Endothelial cell (in vitro differentiated cells): ENCODE measurements around the gene NFIX. TPM values are rescaled to one million over a fixed set of nuclear protein-coding genes. Genes with fewer than 3 reads are reported as not detected.
A peak's percentile ranks its signal among the peaks of the same experiment; 100 is the strongest.

ENCODE experiments used
- DNase-seq: peaks from one replicate; pipeline ENCODE4 v3.0.0; 2021; ENCODE audit warnings: low spot score
- H3K27ac Mint-ChIP-seq: one replicate; pipeline ENCODE4 v1.8.0; 2021; ENCODE audit warnings: mixed read lengths, inconsistent platforms; ENCODE audit not compliant: unreplicated experiment
- H3K27me3 Mint-ChIP-seq: one replicate; pipeline ENCODE4 v1.8.0; 2021; ENCODE audit warnings: mild to moderate bottlenecking, moderate library complexity, mixed read lengths, inconsistent platforms; ENCODE audit not compliant: unreplicated experiment
- H3K36me3 Mint-ChIP-seq: one replicate; pipeline ENCODE4 v1.8.0; 2021; ENCODE audit warnings: mild to moderate bottlenecking, low read depth, mixed read lengths, inconsistent platforms; ENCODE audit not compliant: unreplicated experiment
- H3K4me1 Mint-ChIP-seq: one replicate; pipeline ENCODE4 v1.8.0; 2021; ENCODE audit warnings: mild to moderate bottlenecking, mixed read lengths, inconsistent platforms; ENCODE audit not compliant: unreplicated experiment
- H3K4me3 Mint-ChIP-seq: one replicate; pipeline ENCODE4 v1.8.0; 2021; ENCODE audit warnings: mild to moderate bottlenecking, mixed read lengths, inconsistent platforms; ENCODE audit not compliant: unreplicated experiment
- H3K9me3 Mint-ChIP-seq: one replicate; pipeline ENCODE4 v1.8.0; 2021; ENCODE audit warnings: mixed read lengths, inconsistent platforms; ENCODE audit not compliant: unreplicated experiment
- total RNA-seq: library from RNA; stranded (reverse); fragmentation: NEBNext Ultra II Directional; extraction: Animal tissue kit (Norgen Biotek cat#: 25700); gene quantifications from one replicate; pipeline ENCODE4 v1.2.1, GENCODE V29; 2021; ENCODE audit not compliant: unreplicated experiment
- TF ChIP-seq, protein P1 (sequence below): fragments of 200-600 bp; sonication (generic); IDR thresholded peaks from one replicate; pipeline ENCODE4 v1.5.0; 2021; ENCODE audit warnings: antibody characterized with exemption; ENCODE audit not compliant: unreplicated experiment

The NFIX gene
- total RNA-seq, 1 donor from 2014 or later, result 9.9 TPM

GRCh38 chr19:13019332-13019731 is 24.1 kb downstream of the NFIX start:
- TF ChIP-seq, protein P1, sequence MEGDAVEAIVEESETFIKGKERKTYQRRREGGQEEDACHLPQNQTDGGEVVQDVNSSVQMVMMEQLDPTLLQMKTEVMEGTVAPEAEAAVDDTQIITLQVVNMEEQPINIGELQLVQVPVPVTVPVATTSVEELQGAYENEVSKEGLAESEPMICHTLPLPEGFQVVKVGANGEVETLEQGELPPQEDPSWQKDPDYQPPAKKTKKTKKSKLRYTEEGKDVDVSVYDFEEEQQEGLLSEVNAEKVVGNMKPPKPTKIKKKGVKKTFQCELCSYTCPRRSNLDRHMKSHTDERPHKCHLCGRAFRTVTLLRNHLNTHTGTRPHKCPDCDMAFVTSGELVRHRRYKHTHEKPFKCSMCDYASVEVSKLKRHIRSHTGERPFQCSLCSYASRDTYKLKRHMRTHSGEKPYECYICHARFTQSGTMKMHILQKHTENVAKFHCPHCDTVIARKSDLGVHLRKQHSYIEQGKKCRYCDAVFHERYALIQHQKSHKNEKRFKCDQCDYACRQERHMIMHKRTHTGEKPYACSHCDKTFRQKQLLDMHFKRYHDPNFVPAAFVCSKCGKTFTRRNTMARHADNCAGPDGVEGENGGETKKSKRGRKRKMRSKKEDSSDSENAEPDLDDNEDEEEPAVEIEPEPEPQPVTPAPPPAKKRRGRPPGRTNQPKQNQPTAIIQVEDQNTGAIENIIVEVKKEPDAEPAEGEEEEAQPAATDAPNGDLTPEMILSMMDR, result no peak
- H3K27ac Mint-ChIP-seq, result peak overlapping the region; percentile 41
- H3K36me3 Mint-ChIP-seq, result no peaks in the 10 kb centered on the region
- no peak overlapping the region for H3K4me3 Mint-ChIP-seq
- peaks cover 37% of the 10 kb centered on the region for H3K27me3 Mint-ChIP-seq
- no peaks in the 10 kb centered on the region for H3K9me3 Mint-ChIP-seq
- H3K4me1 Mint-ChIP-seq, result peaks cover 69% of the 10 kb centered on the region
- no peak for DNase-seq

- no peak overlapping the region for H3K27ac Mint-ChIP-seq
- H3K27me3 Mint-ChIP-seq, result peaks cover 33% of the 10 kb centered on the region
- no peaks in the 10 kb centered on the region for H3K36me3 Mint-ChIP-seq
- DNase-seq, result no peak
- H3K4me3 Mint-ChIP-seq, result no peak overlapping the region
- no peaks in the 10 kb centered on the region for H3K9me3 Mint-ChIP-seq
- TF ChIP-seq, protein P1, result no peak
- peaks cover 69% of the 10 kb centered on the region for H3K4me1 Mint-ChIP-seq
These were observed 24.7 kb downstream of the NFIX start for GRCh38 chr19:13020002-13020414.

DNA sequence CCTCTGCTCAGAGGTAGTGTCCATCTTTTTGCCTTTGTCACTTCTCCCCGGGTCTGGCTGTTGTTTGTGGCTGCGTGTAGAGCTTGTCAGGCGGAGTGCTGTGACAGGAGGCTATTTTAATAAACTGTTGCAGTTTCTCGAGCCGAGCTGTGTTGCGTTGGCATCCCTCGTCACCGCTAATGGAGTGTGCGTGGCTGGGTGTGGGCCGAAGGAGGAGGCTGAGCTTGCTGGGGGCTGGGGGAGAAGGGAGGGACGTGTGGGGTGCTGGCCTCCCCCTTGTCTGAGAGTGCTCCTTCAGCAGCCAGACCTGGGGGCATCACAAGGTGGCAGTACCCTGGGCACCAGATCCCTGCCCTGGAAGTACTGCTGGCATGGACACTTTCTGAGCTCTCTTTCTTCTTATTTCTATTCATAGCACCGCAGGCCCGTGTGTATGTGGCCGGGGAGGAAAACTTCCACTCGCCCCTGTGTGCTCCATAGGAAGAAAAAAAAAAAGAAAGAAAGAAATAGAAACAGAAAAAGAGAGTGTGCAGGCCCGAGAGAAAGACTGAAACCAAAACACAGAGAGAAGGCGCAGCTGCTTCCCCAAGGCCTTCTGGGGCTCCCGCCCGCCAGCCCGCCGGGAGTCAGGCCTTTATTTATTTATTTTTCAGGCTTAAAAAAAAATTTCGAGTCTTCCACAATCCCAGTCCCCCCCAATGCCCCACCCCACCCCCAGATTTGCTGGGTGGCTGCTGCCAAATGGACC is 27.0 kb downstream of the NFIX start:
- Mint-ChIP-seq H3K4me3 (no peak overlapping the region), H3K27ac (no peak overlapping the region), H3K27me3 (peaks cover 26% of the 10 kb centered on the region), H3K36me3 (peaks cover 5% of the 10 kb centered on the region), H3K9me3 (no peaks in the 10 kb centered on the region), H3K4me1 (peaks cover 83% of the 10 kb centered on the region)
- DNase-seq, result no peak
- TF ChIP-seq, protein P1, result no peak

GRCh38 chr19:13022859-13023636 is 27.8 kb downstream of the NFIX start:
- TF ChIP-seq, protein P1, result no peak
- H3K36me3 Mint-ChIP-seq, result peaks cover 5% of the 10 kb centered on the region
- no peak overlapping the region for H3K27ac Mint-ChIP-seq
- no peaks in the 10 kb centered on the region for H3K9me3 Mint-ChIP-seq
- H3K4me1 Mint-ChIP-seq, result peaks cover 82% of the 10 kb centered on the region
- H3K27me3 Mint-ChIP-seq, result peaks cover 23% of the 10 kb centered on the region
- DNase-seq, result no peak
- peak overlapping the region; percentile 75 for H3K4me3 Mint-ChIP-seq

DNA sequence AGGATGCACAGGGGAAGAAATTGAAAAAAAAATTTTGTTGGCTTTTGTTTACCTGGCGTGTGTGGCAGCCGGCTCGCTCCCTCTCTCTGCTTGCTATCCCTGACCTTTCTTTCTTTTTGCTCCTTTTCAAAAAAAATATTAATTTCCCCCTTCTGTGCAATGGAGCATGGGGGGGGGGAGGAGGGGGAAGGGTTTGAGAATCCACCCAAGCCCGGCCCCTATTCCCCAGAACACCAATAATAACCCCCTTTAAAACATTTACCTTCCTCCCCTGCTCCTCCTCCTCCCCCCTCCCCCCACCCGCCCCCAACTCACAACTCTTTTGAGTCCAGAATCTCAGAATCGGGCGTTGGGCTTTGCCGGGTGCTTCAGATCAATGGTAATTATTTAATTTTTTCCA is 28.4 kb downstream of the NFIX start:
- H3K36me3 Mint-ChIP-seq, result peaks cover 5% of the 10 kb centered on the region
- peak overlapping the region; percentile 75 for H3K4me3 Mint-ChIP-seq
- TF ChIP-seq, protein P1, result no peak
- no peak for DNase-seq
- H3K27me3 Mint-ChIP-seq, result peaks cover 25% of the 10 kb centered on the region
- peaks cover 85% of the 10 kb centered on the region for H3K4me1 Mint-ChIP-seq
- H3K9me3 Mint-ChIP-seq, result no peaks in the 10 kb centered on the region
- H3K27ac Mint-ChIP-seq, result no peak overlapping the region
